BJ (cell line): Measurements from ENCODE around the gene GPX2. TPM values are rescaled to one million over a fixed set of nuclear protein-coding genes. Genes with fewer than 3 reads are reported as not detected.

Experiments used
- CTCF ChIA-PET: fragments of 350-600 bp; formaldehyde crosslinking; extraction: SDS; loops from one replicate; lab custom pipeline; 2021; ENCODE audit warnings: antibody characterized with exemption, inconsistent platforms; lab: Yijun Ruan, JAX
- POLR2A ChIA-PET: fragments of 300-600 bp; sonication (Branson Sonifier 250); formaldehyde crosslinking; extraction: SDS; loops from one replicate; lab custom pipeline; 2021; ENCODE audit warnings: antibody characterized with exemption; lab: Charles Lee
- DNase-seq: peaks from one replicate; pipeline ENCODE4 v3.0.0-alpha.2; 2011; ENCODE audit warnings: low read depth
- H3K27me3 ChIP-seq: 2 replicates; pipeline ENCODE4 v1.6.0; 2011; ENCODE audit warnings: low read length; ENCODE audit not compliant: control insufficient read depth, insufficient read depth
- H3K36me3 ChIP-seq: 2 replicates; pipeline ENCODE4 v1.5.1; 2011; ENCODE audit warnings: low read length; ENCODE audit not compliant: control insufficient read depth, insufficient read depth
- H3K4me3 ChIP-seq: 2 replicates; pipeline ENCODE4 v1.5.1; 2011; ENCODE audit warnings: low read depth, mild to moderate bottlenecking, control low read depth, low read length
- polyA plus RNA-seq: library from polyadenylated mRNA; depleted of rRNA; stranded (reverse); fragments of >200 nt; gene quantifications from 2 replicates; pipeline ENCODE4 v1.2.3, GENCODE V29; 2011
- TF ChIP-seq, protein P1 (sequence below): IDR thresholded peaks from 2 replicates; pipeline ENCODE4 v1.5.1; 2011; ENCODE audit warnings: low read depth, mild to moderate bottlenecking, control low read depth, inconsistent platforms, low read length, moderate library complexity; ENCODE audit not compliant: insufficient read depth

Gene GPX2
- polyA plus RNA-seq, 1 experiment: 0.15 TPM

DNA sequence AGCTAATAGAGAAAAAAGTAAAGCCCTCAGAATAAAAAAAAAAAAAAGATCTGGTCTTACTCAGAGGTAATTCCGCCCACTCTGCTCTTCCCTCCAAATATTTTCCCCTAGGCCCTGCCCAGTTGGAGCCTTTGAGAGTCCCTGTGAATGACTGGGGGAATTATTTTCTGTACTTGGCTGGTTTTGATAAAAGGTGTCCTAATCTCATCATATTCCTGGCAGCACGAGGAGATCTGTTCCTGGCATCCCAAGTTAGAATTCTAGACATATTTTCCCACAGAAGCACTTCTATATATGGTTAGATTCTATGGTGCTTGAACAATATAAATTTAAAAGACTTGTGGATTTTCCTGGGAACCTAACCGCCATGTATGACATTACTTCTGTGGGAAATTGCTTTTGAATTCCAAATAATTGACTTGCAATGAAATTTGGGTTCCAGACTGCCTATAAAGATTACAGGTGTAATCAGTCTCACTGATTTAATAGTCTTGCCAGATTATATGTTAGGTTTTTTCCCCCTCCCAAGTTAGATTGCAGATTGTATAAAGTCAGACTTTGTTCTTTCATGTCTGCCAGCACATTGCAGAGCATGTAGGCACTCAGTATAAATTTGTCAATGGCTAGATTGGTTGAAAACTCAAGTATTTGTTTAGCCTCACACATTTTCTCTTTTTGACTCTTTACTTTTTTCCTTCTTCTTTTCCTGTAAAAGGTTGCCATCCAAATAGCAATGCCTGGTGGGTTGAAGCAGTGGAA lies 12.3 kb downstream of the GPX2 start:
- ChIA-PET POLR2A (no interaction called here), CTCF (interaction anchor here (1.4 kb wide), 1 partner anchor 9 kb away, joined by 5 read pairs; no protein-coding TSS in a partner anchor)
- no peaks in the 10 kb centered on the region for H3K27me3 ChIP-seq
- TF ChIP-seq, protein P1, sequence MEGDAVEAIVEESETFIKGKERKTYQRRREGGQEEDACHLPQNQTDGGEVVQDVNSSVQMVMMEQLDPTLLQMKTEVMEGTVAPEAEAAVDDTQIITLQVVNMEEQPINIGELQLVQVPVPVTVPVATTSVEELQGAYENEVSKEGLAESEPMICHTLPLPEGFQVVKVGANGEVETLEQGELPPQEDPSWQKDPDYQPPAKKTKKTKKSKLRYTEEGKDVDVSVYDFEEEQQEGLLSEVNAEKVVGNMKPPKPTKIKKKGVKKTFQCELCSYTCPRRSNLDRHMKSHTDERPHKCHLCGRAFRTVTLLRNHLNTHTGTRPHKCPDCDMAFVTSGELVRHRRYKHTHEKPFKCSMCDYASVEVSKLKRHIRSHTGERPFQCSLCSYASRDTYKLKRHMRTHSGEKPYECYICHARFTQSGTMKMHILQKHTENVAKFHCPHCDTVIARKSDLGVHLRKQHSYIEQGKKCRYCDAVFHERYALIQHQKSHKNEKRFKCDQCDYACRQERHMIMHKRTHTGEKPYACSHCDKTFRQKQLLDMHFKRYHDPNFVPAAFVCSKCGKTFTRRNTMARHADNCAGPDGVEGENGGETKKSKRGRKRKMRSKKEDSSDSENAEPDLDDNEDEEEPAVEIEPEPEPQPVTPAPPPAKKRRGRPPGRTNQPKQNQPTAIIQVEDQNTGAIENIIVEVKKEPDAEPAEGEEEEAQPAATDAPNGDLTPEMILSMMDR: no peak
- H3K4me3 ChIP-seq: no peak overlapping the region
- no peak for DNase-seq
- peaks cover 8% of the 10 kb centered on the region for H3K36me3 ChIP-seq

GRCh38 chr14:64929014-64929359 lies 13.6 kb downstream of the GPX2 start:
- H3K36me3 ChIP-seq: peaks cover 8% of the 10 kb centered on the region
- POLR2A ChIA-PET: no interaction called here
- H3K4me3 ChIP-seq: no peak overlapping the region
- no peaks in the 10 kb centered on the region for H3K27me3 ChIP-seq
- CTCF ChIA-PET: interaction anchor here (1.7 to 2.8 kb wide), 2 partner anchors 14 to 18 kb away, joined by 4 to 8 read pairs; partner anchors contain the start of gene CHURC1
- no peak for DNase-seq
- TF ChIP-seq, protein P1: no peak

DNA sequence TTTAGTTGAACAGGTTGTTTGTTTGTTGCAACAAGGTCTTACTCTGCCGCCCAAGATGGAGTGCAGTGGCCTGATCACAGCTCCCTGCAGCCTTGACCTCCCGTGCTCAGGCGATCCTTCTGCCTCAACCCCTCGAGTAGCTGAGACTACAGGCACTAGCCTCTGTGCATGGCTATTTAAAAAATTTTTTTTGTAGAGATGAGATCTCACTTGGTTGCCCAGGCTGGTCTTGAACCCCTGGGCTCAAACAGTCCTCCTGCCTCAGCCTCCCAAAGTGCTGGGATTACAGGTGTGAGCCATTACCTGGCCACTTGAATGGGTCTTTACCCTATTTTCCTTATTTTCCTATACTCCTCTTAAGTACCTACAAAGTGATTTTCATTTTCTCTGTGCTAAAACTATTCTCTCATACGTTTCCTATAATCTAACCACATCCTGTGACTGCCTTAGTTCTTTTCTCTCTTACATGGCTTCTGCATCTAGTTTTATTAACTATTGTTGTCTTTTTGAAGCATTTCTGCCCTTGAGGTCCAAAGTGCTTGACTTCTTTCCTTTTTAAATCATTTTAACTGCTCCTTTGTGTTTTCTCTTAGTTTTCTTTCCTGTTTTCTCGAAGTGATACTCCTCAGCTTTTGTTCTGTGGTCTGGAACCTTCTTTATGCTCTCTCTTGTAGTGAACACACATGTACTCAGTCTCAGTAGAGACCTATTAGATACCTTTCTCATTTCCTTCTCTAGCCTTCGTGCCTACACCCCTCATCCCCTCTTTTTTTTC lies 14.1 kb downstream of the GPX2 start:
- peaks cover 8% of the 10 kb centered on the region for H3K36me3 ChIP-seq
- ChIA-PET POLR2A (no interaction called here), CTCF (interaction anchor here (1.7 to 2.8 kb wide), 3 partner anchors 8 to 17 kb away, joined by 4 to 10 read pairs (median 8); partner anchors contain the start of gene CHURC1)
- H3K4me3 ChIP-seq: no peak overlapping the region
- H3K27me3 ChIP-seq: no peaks in the 10 kb centered on the region
- DNase-seq: no peak
- TF ChIP-seq, protein P1: no peak

GRCh38 chr14:64927031-64927430 lies 15.5 kb downstream of the GPX2 start:
- POLR2A ChIA-PET: no interaction called here
- Histone ChIP-seq H3K27me3 (no peaks in the 10 kb centered on the region), H3K4me3 (no peak overlapping the region), H3K36me3 (peaks cover 7% of the 10 kb centered on the region)
- CTCF ChIA-PET: interaction anchor here (1.0 to 2.8 kb wide), 3 partner anchors 9 to 36 kb away, joined by 4 to 10 read pairs (median 8); partner anchors contain the start of gene CHURC1
- TF ChIP-seq, protein P1: no peak
- DNase-seq: no peak
